ENCODE measurements around the gene EFNA1. TPM values are rescaled to one million over a fixed set of nuclear protein-coding genes. Genes with fewer than 3 reads are reported as not detected.
A peak's percentile ranks its signal among the peaks of the same experiment; 100 is the strongest.

Gene EFNA1
- total RNA-seq, 1 donor from 2014 or later = 2.7 TPM

DNA sequence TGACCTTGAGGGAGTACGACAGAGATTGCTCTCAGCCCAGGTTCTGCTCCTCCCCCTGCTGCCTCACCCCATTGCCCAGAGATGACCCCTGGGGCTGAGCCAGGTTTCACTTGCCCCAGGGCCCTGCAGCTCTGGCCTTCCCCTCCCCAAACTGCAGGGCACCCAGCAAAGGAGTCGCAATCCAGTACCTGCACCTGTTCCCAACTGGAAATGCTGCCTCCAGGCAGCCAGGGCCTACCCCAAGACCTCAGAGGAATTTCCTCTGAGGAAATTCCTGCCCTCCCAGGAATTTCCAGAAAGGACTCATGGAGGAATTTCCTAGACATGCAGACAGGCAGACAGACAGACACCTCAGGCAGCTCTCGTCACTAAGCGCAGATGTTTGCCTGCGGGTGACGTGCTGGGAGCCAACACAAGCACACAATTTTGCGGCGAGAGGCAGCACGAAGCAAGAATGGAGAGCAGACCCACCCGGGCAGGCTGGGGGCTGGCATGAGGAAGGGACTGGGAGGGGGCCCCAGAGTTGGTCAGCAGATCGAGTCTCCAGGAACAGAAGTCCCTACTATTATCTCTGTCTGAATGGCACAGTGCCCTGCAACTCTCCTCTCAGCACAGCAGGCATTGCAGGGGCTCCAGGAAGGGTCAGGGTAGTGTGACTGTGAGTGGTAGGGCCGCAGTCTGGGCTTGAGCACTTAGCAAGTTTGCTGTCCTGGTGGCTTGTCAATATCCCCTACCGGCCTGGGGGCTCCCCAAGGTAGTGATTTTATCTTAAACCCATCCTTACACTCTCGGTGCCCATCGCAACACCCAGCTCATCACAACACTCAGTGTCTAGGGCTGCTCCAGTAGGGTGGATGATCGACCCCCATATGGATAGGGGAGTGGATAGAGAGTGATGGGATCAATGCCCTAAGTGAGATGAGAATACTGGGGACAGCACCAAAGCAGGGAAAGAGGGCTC lies 2.9 kb upstream of the EFNA1 start:
- no peak for DNase-seq

DNA sequence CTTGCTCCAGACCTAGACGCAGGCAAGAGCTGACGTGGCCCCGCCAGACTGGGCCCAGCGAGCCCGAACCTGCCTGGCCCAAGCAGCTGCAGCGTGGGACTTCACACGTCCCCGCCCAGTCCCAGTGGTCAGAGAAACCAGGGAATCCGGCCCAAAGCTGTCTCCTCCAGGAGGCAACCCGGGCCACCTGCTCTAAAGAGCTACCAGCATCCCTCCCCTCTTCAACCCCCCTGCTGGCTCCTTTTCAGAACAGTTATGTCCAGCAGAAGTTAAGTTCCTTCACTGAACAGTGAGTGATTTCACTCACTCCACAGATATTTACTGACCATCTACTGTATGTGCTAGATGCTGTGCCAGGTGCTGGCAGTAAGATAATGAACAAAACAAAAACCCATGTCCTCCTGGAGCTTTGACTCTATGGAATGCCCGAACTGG lies 2.1 kb upstream of the EFNA1 start:
- DNase-seq = no peak

DNA sequence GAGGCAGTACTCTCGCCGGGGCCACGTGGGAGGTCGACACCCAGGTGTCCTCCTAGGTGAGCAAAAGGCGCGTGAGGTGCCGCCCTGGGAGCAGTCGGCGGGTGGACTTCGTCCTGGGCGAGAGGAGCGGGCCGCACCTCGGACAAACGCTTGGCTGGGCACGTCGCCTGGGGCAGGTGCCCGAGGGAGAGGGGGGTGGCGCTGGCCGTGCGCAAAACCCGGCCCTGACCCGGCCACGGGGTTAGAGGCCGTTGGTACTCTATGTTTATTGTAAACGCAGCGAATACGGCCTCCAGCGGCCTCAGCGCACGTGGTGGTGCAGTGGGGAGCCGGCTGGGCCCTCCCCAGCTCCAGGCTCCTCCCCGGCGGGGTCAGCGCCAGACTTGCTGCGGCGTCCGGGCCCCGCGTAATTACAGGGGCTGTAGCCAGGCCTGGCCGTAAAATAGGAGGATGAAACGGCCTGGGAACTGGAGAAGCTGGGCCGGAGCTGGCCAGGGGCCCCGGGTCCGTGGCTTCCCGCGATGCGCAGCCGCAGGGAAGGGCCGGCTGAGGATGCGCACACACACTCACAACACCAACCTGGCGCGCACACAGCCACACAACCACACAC lies 1.6 kb upstream of the EFNA1 start:
- peak; percentile 76 for DNase-seq

DNA sequence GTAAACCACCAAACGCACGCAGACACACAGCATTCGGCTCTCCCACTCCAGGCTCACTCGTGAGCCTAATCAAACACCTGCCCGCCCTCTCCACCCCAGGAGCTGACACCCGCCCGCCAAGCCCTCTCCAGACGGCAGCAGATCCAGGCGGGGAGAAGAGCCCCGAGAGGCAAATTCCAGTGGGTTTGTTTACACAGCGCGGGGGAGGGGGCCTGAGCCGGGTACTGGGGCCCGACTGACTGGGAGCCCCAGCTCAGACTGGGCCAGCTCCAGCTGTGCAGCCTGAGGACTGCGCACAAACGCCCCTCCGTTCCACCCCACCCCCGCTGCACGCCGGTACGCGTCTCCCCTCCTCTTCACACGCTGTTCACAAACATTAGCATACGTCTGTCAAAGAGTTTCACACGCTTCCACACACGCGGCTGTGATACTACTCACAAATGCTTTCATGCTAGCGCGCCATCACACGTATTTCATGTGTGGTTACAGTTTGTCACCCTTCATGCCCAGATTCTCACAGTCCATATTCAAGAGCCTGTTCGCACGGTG lies 1.0 kb upstream of the EFNA1 start:
- peak; percentile 81 for DNase-seq

DNA sequence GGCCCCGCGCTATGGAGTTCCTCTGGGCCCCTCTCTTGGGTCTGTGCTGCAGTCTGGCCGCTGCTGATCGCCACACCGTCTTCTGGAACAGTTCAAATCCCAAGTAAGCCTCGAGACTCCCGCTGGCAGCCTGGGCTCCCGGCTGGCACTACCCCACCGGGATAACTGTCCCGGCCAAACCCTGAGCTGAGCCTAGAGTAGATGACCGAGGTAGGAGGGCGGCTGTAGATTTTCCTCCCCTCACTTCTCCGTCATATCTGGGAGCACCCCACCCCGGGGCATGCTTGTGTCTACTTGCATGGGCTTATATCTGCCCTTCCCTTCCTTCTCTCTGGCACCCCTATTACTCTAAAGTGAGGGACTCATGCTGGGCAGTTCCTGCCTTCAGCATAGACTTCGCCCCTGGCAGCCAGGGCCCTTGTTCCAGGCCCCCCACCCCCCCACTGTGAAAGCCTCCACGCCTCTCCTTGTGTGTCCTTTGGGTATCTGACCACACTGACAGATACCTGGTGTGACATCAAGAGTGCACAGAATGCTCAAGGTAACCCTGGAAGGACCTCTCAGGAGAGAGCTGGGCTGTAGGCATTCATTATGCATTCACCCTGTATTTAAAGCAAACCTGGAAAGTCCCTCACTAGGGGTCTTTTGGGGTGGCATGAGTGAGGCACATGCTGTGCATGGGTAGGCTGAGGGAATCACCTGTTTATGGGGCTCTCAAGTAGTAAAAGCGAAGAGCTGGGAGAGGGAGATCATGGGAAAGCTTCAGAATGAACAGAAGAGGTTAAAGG lies 485 bp downstream of the EFNA1 start:
- DNase-seq = no peak

DNA sequence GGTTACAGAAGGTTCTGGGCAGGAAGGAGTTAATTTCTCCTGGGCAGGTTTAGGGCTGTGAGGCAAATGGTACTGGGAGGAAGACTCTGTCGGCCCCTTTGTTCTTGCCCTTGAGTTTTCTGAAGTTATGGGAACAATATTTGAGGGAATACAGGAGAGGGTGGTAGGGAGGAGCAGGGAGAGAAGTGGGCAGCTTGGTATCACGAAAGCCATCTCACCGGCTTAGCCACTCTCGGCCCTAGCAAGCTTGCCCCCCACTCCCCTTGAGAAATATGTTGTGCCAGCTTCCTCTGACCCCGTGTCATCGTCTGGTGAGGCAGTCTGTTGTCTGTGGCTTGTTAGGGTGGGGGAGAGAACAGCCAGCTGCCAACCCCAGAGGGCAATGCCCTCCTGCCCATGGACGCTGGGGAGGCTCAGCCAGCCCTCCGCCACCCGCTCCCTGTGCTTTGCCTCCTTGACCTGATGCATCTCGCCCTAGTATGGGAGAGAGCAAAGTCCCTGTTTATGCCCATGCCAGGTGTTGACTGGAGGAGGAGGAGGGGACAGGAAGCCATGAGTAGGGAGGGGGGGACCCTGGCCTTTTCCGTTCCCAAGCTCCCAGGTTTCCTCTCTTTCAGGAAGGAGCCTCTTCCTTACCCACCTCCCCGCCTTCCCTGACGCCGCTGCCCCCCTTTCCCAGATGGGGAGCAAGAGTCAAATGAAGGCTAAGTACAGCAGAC lies 1.2 kb downstream of the EFNA1 start:
- DNase-seq = peak; percentile 20

DNA sequence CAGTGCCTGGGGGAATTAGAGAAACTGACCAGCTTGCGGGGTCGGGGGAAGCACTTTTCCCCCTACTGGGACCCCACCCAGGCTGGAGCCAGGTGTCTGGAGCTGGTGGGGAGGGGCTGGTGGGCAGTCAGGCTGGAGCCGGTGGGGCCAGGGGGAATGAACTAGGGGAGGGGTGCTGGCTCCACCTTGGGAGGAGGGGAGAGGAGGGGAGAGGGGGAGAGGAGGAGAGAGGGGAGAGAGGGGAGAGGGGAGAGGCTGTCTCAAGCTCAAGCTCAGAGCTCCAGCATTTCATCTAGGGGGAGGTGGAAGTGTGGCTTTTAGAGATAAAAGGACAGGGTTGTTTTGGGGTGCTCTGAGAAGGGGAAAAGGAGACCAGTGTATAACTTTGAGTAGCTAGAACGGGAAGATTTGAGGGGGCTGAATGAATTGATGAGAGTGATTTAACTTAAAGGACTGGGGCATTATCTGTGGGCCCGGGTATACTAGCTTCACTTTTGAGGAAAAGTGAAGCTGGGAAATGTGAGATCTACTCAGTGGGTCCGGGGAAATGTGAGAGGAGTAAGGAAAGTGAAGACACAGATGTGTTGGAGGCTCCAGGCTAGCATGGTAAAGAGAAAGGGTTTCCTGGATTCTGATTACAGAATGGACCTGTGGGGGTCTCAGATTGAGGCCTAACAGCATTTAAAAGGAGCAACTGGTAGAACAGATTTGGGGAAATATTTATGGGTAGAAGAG lies 2.8 kb downstream of the EFNA1 start:
- DNase-seq = no peak

DNA sequence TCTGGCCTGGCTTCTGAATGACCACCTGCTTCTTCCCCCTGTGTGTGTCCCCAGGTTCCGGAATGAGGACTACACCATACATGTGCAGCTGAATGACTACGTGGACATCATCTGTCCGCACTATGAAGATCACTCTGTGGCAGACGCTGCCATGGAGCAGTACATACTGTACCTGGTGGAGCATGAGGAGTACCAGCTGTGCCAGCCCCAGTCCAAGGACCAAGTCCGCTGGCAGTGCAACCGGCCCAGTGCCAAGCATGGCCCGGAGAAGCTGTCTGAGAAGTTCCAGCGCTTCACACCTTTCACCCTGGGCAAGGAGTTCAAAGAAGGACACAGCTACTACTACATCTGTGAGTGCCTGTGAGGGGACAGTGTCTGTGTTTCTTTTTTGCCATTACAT lies 3.6 kb downstream of the EFNA1 start:
- no peak for DNase-seq

DNA sequence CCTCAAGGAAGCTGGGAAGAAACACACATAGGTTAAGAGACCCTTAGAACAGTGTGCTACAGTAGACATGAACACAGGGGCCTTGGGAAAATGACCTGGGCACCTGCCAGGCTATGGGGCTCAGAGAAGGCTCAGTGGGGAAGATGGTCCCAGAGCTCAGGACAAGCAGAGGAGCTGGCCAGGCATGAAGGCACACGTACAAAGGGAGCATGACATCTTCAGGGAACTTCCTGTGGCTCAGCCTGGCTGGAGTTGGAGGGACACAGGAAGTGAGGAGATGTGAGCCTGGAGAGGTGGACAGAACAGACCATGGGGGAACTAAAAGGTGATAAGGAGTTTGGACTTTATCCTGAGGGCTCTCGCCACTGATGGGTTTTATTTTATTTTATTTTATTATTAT lies 4.2 kb downstream of the EFNA1 start:
- DNase-seq = no peak

DNA sequence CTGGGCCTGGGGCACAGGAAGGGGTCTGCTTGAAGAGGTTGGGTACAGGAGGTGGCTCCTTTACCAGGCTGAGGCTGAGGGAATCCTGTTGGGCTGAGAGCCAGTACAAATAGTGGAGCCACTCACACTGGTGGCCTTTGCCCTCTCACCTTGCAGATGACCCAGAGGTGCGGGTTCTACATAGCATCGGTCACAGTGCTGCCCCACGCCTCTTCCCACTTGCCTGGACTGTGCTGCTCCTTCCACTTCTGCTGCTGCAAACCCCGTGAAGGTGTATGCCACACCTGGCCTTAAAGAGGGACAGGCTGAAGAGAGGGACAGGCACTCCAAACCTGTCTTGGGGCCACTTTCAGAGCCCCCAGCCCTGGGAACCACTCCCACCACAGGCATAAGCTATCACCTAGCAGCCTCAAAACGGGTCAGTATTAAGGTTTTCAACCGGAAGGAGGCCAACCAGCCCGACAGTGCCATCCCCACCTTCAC lies 6.2 kb downstream of the EFNA1 start:
- DNase-seq = no peak

DNA sequence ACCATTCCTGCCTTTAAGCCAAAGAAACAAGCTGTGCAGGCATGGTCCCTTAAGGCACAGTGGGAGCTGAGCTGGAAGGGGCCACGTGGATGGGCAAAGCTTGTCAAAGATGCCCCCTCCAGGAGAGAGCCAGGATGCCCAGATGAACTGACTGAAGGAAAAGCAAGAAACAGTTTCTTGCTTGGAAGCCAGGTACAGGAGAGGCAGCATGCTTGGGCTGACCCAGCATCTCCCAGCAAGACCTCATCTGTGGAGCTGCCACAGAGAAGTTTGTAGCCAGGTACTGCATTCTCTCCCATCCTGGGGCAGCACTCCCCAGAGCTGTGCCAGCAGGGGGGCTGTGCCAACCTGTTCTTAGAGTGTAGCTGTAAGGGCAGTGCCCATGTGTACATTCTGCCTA lies 6.6 kb downstream of the EFNA1 start:
- no peak for DNase-seq

DNA sequence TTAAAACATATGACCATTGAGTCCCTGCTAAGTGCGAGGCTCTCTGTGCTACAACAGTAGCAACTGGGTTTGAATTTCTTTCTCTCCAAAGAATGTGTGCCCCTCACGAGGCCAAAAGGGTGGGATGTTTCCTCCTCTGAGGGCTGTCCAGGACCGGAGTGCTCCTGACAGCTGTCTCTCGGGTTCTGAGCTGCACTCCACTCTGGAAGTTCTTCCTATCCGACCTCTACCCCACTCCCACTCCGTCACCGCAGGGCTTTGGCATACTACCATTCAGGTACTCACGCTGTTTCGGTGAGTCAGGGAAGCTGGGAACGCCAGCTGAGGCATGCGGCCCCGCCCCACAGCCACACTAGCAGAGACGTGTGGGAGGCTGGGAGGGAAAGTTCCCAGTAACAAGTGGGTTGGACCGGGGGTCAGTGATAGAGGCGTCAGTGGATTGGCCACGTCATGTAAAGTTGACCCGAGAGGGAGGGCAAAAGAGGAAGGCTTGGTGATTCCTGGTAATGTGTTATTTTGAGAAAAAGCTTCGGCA lies 7.3 kb downstream of the EFNA1 start:
- peak; percentile 62 for DNase-seq

DNA sequence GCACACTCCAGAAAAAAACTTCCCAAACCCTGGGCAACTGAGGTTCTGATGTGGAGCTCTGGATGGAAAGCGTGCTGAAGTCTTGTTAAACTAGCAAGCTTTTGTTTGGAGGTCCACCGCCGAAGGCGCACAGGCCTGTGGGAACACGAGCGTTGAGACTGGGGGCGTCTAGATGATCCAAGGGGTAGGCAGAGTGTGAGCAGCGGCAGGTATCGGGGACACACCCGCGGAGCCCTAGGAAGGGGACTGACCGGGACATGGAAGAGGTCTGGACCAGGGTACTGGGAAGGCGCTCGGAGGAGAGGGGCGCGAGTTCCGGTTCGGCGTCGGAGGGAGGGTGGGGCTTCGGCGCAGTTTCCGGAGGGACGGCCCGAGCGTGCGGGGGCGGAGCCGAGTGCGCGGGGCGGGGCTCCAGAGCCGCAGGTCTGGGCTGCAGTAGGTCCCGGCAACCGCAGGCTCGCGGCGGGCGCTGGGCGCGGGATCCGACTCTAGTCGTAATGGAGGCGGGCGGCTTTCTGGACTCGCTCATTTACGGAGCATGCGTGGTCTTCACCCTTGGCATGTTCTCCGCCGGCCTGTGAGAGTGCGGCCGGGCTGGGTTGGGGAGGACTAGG lies 7.8 kb downstream of the EFNA1 start, which contains the start of gene SLC50A1:
Gene SLC50A1, plus strand, starts transcription at position 438 of the 614 bp plus-strand sequence. Its CDS starts 60 bp downstream, at position 498.
- DNase-seq = peak; percentile 93

DNA sequence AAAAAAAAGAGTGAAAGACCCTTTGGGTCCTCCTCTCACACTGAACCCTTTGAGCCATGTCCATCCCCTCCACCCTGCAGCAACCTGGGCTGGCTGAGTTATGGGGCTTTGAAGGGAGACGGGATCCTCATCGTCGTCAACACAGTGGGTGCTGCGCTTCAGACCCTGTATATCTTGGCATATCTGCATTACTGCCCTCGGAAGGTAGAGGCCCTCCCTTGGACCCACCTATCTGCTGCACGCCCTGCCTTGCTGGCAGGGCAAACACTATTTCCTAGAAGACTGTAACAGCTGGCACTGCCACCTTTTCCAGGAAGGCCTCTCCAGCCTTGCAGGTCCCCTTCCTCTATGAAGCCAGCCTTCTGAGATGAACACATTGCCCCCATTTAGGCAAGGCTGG lies 9.1 kb downstream of the EFNA1 start:
- DNase-seq = no peak

DNA sequence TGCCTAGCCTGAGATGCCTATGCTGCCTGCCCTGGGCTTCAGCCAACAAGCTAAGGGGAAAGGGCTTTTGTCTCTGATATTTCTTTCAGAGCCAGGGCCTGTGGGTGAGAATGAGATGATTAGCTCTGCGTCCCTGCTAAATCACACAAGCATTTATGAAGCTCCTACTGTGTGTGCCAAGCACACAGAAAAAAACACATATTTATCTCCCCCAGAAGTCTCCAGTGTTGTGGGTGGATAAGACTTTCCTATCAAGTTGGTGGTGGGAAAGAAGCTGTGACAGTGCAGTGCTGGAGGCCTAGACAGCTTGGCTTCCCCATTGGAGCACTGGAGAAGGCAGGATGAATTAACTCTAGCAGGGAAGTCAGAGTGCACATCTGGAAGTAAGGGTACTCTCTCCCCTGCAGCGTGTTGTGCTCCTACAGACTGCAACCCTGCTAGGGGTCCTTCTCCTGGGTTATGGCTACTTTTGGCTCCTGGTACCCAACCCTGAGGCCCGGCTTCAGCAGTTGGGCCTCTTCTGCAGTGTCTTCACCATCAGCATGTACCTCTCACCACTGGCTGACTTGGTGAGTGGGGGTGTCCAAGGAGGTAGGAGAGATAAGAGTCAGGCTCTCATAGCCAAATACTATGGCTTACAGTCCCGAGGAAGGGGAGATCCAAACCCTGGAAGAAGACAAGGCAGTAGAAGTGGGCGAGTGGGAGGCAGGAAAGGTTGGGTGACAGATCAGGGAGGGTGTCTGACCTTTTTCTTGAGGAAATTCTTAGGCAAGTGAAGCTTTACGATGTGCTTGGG lies 9.7 kb downstream of the EFNA1 start:
- DNase-seq = no peak

DNA sequence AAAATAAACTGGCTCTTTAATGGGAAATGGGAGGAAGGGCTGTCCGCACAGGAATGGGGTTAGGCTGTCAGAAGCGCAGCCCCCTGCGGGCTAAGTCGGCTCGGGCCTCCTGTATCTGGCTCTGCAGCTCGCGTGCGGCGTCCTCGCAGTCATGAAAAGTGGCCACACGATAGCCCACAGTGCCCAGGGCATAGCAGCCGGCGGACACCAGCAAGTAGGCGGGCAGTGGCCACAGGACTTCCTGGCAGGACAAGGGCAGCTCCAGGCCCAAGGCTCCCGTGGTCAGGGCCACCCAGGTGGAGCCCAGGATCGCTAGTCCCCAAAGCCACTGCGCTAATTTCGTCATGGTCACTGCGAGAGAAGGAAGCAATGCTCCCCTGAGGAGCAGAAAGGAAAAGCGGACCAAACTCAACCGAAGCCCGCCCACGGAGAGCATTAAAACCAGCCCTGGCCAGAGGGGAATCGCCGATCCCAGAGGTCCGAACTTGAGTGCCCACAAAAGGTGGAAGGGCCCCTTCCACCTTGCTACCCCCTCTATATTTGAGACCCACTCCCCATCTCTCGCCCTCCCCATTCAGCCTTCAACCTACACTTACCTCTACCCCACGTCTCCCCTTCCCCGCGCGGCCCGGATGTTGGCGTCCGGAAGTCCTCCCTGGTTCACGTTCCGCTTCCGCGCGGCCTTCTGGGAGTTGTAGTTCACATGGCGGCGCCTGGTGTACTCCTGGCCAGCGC lies 12.4 kb downstream of the EFNA1 start, which contains the start of gene DPM3:
Gene DPM3, minus strand, starts transcription at position 637 of the 735 bp plus-strand sequence. Its CDS starts 291 bp downstream, at position 346.
- DNase-seq = peak; percentile 92

DNA sequence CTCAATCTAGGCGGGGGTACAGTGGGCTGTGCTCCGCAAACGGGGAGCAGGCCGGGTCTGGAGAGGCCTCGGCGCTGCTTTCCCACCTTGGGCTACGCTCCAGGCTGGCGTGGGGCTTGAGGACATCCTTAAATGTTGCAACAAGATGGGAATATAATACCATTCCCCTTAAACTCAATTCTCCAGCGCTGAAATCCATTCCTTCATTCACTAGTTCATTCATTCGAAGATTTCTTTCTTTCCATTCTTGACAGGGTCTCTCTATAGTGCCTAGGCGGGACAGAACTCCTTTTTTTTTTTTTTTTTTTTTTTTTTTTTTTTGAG lies 12.9 kb downstream of the EFNA1 start:
- no peak for DNase-seq

DNA sequence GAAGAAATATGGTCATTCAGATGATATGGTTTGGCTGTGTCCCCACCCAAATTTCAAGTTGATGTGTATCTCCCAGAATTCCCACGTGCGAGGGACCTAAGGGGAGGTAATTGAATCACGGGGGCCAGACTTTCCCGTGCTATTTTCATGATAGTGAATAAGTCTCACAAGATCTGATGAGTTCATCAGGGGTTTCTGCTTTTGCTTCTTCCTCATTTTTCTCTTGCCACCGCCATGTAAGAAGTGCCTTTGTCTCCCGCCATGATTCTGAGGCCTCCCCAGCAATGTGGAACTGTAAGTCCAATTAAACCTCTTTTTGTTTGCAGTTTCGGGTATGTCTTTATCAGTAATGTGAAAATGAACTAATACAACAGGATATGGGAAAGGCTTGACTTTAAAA lies 14.1 kb downstream of the EFNA1 start:
- DNase-seq = no peak

DNA sequence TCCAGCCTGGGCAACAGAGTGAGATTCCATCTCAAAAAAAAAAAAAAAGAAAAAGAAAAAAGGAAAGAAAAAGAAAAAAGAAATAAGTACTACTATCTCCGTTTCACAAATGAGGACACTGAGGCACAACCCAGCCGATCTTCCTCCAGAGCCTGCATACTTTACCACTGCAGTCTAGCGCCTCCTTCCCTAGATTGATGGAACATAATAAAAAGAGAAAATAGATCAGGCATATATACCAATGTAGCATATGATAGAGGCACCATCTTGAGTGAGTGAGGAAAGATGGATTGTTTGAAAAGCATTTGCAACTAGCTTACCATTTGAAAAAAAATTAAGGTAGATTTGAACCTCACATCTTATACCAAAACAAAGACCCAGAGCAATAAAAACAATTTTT lies 17.8 kb downstream of the EFNA1 start:
- no peak for DNase-seq
